GM21786 (cell line): ENCODE measurements around the gene CLSTN2.
"Not testable (repeated sequence)": the region's sequence is repeated elsewhere in the genome, so short reads cannot be mapped to it uniquely, and the experiment has no call there.

Source experiments
- ATAC-seq: cut with Tn5 transposase; IDR thresholded peaks from one replicate; pipeline ENCODE4 v1.9.1; 2021; ENCODE audit not compliant: unreplicated experiment

CLSTN2 gene

DNA sequence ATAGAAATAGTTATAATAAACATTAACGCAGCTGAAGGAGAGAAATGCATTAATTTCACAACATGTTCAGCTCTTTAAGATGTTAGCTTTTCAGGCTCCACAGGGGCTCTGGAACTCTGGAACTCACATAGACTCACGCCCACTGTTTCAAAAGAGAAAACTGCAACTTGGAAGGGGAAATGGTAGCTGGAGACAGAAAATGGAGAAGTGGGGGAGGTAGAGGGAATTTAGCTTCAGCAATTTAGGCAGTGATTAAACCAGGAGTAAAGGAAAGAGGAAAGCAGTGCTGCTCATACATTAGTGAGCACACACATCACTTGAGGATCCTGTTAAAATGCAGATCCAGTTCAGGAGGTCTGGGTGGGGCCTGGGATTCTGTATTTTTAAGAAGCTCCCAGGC is 468.1 kb downstream of the CLSTN2 start:
- ATAC-seq: no peak

DNA sequence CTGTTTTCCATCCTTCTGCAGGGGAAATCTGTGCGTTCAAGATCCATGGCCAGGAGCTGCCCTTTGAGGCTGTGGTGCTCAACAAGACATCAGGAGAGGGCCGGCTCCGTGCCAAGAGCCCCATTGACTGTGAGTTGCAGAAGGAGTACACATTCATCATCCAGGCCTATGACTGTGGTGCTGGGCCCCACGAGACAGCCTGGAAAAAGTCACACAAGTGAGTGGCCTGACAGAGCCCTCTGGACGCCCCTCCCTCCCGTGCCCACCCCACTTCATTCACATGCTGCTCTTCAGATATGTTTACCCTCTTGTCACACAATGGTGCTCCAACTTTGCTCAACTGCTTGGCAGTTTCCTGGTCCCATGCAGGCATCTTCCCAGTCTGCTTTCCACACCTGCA is 468.6 kb downstream of the CLSTN2 start:
- ATAC-seq: no peak

DNA sequence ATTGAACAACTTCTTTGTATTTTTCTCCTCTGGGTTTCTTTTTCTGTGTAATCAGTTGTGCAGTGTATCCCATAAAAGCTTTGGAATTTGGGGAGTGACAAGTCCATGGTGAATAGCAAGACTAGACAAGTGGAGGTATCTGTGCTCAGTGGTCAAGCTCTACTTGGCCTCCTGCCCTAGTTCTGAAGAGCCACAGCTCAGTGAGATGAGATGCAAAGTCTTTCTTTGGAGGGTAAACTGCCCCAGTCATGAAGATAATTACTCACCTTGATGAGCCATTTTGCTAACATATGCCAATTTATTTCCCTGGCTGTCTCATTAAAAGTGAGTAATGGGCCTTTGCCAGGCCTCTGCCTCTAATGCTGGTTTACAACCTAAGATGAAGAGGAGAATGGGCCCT is 471.7 kb downstream of the CLSTN2 start:
- no peak for ATAC-seq

DNA sequence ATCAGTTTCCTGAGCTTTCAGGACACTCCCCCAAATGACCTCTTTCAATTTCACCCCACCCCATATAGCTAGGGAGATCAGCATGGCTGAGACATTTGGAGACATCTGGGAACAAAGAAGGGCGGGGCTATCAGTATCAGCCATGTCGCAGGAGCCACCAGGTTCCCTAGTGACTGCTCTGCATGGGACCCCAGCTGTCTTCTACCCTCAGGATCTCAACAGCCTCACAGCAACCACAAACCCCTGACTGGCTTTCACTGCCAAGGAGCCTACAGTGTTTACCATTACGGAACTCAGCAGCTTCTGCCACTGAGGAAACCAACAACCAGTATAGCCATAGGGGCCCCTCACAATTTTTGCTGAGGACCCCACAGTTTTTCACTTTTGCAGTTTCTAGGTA is 473.3 kb downstream of the CLSTN2 start:
- no peak for ATAC-seq

DNA sequence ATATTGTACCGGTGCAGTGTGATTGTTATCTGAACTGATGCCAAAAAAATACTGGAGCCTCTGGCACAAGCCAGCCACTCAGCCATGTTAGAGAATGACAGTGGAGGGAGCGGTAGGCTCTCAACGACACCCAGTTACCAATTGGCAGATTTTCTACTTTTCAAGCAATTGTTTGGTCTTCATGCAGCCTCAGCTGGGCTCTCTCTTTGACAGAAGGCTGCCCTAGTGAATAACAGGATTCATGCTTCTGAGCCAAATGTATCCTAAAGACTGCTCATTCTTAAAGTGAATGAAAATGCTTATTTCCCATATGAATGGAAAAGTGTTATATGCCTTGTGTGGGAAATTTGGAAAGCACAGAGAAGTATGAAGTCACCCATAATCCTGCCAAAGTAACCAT is 481.7 kb downstream of the CLSTN2 start:
- no peak for ATAC-seq

DNA sequence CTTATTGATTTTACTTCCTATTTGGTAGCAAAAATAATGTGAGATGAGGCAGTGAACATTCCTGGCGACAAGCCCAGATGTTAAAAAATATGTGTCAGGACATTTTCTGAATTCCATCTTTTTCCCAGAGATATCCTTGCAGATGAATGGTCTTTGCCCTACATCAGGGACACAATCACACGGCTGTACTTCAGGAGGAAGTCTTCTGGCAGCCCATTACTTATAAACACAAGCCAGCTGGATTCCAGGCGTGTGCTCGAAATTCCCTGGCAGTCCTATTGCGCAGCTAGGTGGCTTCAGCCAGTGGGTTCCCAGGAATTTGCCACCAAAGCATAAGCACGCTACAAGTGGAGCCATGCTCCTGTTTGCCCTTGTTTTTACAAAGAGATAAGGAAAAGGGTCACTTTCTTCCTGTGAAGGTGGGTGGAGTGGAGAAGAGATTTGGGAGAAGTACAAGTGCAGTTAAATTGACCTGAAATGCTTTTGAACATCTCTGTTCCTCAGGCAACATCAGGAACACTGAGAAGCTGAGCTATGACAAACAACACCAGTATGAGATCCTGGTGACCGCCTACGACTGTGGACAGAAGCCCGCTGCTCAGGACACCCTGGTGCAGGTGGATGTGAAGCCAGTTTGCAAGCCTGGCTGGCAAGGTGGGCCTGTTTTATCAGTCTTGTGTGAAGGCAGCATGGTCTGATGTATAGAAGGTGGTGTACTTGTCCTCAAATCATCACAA is 485.8 kb downstream of the CLSTN2 start:
- ATAC-seq: no peak

DNA sequence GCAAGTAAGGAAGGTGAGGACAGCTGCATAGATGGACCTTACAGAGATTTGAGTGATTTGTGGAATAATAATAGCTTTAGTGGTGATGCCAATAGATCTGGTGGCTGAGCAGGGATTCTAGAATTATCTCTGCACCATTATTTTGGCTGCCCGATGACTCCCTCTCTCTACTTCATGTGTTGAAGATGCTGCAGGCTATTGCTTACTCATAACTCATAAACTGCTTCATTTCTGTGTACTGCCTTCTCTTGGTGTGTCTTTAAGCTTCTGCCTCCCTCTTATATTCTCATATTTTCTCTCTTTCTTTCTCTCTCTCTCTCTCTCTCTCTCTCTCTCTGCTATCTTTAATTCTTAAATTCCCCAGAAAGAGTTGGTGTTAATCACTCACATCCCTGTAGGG is 486.9 kb downstream of the CLSTN2 start:
- ATAC-seq: no peak

DNA sequence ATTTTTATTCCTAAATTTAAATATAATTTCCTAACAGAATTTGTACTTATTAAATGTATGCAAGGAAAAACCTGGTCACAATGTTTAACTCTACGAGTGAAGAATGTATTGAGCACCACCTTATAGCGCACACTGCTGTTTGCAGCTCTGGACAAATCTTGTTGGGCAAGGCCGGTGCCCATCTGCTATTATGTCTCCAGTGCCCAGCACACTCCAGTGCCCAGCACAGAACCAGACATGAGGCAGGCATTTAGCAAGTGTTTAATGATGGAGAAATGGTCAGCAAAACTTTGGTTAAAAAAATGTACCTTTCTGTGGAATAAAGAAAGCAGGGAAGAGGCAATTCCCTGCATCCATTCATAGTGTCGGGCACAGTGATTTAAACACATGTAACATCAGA is 488.2 kb downstream of the CLSTN2 start:
- ATAC-seq: no peak

DNA sequence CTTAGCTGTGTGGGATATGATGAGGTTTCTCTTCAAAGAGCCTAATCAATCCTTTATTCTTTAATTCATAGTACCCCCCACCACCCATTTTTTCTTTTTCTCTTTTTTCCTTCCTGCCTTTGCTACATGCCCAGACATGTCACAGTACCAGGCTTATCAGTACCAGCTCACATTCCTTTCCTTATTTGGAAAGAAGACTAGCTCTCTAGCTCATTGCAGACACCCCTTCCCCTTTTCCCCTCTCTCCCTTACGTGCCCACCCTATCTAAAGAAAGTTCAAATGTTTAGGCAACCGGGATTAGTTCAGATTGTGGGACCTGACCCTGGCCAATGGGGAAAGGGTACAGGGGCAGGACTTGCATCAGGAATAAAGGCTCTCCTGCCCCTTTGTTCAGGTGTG is 488.6 kb downstream of the CLSTN2 start:
- not testable (repeated sequence) for ATAC-seq

DNA sequence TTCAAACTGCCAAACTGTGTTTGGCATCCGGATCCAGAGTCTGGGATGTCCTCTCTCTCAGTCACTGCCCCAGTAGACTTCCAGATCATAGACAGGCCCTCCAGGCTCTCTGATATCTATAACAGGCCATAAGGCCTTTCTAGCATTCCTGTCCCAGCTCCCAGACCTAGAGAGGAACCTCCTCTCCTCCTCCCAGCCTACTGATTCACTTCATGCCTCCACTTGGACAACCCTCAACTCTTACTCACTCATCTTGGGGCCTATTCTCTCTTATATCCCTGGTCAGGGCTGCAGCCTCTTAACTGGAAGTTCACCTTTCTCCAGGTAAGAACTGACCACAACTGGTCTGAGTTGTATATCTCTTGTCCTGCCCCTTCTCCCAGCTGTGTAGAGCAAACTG is 489.2 kb downstream of the CLSTN2 start:
- ATAC-seq: no peak

DNA sequence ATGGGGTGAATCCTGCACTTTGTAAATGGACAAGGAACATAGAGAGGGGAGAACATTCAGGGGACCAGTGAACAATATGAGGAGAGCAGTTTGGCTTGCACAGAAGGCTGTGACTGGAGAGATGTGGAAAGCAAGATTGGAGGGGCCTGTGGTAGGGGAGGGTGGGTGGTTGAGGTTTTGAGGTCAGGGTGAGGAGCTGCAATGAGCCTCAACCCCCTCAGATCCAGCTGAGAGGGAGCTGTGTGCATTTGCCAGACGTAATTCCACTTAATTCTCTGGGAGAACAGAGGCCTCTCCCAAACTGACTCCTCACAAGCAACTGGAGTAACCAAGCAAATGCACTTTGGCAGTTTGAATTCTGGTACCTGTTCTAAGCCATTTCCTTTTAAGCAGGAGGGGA is 489.7 kb downstream of the CLSTN2 start:
- no peak for ATAC-seq

DNA sequence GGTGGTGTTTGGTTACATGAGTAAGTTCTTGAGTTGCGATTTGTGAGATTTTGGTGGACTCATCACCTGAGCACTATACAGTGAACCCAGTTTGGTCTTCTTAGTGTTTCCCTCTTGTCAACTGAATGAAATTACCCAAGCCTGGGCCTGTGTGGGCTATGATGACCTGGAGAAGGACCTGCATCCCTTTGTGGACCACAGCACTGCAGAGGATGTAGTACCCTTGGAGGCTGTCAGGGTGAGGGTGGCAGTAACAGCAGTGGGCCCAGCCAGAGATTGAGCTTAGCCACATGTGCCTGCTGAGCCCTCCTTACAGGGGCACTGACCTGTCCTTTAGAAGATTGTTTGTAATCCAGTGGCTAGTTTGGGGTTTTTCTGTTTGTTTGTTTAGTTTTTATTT is 492.8 kb downstream of the CLSTN2 start:
- no peak for ATAC-seq

DNA sequence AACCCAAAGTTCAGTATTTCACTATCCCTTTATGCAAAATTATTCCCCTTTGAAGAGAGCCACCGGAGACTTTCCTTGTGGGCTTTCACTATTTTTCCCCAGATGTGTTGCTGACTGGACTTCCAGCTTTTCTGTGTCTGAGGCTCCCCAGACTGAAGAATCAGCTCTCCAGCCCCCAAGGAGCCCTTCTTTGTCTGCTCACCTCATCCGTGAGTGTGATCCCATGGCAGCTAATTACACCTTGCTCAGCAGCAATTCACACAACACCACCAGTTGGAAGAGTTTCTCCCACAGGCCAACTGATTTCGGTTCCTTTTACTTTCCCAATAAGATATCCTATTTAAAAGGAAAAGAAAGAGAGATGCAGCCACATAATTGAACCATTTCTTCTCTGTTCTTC is 493.4 kb downstream of the CLSTN2 start:
- no peak for ATAC-seq

DNA sequence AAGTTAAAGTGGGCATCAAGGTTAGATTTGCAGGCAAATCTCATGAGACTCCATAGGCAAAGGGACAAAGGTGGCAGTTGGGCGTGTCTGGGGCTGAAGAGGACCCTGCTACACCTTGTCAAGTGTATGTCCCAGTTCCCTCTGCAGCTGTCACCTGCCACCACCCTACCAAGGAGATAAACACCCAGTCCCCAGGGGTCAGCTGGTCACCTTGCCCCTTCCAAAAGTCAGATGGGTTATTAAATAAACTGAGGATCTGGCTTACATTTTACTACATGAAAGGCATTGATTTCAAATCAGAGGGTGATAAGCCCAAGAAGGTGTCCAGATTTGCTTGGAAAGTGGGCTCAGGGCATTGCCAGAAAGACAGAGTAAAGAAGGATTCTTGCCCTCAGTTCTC is 494.8 kb downstream of the CLSTN2 start:
- ATAC-seq: no peak

DNA sequence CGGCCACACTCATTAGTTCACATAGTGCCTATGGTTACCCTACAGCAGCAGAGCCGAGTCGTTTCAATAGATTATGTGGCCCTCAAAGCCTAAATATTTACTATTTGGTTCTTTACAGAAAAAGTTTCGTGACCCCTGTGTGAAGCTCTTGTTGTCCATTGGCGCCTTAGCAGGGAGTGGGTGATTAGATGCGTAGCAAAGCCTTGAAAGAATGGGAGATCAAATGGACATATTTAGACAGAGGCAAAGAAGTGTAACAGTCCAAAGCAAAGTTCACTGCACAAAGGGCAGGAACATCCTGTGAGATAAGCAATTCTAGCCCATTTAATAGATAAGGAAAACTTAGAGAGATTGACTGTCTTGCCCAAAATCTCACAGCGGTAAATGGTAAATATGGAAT is 495.5 kb downstream of the CLSTN2 start:
- no peak for ATAC-seq

DNA sequence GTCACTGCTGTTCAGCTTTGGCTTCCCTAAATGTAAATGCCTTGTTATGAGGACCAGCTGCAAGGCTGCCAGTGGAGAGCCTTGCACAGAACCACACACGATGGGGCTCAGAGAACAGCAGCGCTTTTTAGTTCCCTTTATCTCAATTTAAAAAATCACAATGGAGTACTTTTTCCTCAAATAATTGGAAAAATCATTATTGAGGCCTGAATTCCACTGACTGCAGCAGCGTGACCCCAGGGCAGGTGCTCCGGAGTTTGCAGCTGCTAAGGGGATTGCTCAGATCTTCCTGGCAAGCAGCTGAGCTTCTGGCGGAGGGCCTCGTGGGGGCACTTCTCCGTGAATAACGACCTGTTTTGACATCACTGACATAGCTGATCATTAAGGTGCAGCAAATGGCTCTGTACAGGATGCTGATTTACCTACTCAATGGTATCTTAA is 497.3 kb downstream of the CLSTN2 start:
- no peak for ATAC-seq

DNA sequence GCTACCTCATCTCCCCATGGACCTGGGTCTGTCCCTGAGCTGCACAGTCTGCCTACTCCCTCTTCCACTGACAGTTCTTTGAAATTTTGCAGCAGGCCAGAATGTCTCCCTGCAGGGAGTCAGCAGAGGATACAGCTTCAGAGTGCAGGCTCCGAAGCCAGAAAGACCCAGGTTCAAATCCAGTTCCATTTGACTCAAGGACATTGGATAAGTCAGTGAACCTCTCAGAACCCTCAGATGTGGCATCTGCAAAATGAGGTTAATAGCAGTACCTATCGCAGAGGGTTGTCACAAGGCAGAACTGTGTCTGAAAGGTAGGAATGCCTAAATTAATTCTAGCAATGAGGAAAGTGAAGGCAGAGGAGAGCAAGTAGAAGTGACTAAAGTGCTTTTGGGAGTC is 498.4 kb downstream of the CLSTN2 start:
- ATAC-seq: no peak

DNA sequence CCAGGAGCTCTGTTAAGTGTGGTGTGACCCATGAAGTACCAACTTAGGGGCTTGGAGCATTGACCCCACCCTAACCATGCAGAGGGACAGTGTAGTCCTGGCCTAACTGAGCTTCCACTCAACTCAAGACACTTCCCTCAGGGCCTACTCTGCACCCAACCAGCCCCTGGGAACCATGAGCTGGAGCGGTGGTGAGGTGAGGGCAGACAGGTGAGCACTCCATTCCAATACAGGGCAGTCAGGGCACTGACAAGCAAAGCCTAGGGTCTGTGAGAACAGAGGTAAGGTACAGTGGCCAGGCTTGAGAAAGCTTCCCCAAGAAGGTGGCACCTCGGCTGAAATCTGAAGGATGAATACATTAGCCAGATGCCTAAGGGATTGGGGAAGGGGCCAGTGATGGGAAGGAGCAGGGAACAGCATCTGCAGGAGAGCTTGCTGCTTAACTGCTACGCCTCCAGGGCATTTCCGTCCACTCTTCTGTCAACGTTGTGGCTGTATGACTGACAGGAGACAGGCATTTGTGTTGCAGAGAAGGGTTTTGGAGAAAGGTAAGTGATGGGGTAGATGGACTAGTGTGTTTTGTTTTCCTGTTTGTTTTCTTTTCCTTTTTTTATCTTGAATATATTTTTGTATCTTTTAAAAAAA is 499.4 kb downstream of the CLSTN2 start:
- ATAC-seq: no peak

DNA sequence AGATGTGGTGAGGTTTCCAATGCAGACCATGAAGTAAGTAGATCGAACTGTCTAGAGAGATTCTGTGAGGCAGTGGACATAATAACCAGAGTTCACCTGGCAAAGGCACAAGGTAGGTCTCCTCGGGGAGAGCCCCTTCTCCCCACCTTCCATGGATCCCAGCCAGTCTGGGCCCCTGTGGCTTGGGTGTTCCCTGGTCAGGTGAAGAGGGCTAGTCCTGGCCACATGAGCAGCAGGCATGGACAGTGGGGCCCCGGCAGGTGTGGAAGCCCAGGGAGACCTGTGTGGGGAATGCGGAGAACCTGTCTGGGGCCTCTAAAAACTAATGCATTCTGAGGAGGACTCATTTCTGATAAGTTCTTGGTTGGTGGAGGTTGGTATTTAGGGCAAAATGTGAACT is 501.4 kb downstream of the CLSTN2 start:
- no peak for ATAC-seq

DNA sequence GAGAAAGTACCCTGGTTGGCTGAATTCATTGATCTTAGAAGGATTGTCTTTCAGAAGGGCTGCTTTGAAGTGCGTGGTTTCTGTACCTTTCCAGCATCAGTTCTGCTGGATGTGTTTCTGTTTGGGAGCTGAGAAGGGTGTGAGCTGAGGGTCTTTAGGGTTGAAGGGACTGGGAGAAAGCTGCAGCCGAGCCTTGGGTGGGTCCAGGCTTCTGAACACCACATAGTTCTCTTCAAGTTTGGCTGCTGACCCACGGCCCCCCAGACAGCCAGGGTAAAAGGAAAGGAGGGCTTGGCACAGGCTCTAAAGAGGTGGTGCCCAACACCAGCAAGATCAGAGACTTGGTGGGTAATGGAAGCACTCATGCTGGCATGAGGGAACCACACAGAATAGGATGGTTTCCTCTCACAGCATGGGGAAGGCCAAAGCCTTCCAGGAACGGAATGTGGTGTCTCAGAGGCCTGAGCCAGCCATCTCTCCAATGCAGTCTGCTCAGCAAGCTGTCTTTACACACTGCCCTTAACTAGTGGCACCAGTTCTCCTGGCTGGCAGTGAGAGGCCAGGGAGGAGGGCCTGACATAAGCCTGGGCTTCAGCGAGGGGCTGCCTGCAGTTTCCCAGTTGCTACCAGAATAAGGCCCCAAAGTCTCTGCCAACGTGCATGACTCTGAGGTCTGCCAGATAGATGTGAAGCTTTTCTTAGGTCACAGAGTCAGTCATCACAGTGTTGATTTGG is 503.9 kb downstream of the CLSTN2 start:
- ATAC-seq: no peak

DNA sequence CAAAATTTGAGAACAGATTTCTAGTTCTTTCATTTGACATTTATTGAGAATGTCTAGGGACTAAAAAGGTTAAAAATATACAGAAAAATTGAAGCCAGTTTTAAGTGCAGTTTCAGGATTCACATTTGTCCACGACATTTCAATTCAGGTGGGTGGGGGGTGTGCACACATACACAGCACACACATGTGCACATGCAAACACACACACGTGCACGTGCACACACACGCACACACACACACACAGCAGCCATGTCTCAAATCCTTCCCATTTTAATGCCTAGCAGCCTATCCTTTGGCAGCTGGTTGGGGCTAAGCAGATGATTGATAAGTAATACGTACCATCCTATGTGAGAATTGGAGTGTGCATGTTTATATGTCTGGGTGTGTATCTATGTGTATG is 504.5 kb downstream of the CLSTN2 start:
- no peak for ATAC-seq

DNA sequence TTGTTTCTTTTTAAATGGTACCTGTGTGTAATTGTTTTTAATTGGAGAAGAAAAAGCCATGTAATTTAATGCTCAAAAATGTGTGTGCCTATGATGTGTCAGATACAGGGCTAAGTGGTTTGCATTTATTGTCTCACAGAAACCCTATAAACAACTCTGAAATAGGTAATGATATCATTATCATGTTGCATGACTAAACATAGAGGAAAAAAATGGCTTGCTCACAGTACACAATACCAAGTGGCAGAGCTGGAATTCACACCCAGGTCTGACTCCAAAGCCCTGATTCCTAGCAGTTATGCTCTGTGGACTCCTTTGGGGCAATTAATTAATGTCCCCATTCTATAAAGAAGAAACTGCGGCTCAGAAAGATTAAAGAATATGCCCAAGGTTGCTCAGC is 505.5 kb downstream of the CLSTN2 start:
- ATAC-seq: no peak
